ENCODE results near the gene TTLL12. TPM values are rescaled to one million over a fixed set of nuclear protein-coding genes. Genes with fewer than 3 reads are reported as not detected.

TTLL12 gene
- total and polyA plus RNA-seq, 2 experiments from 2014 or later: 46.7 to 147 TPM

- Histone ChIP-seq H3K36me3 (ENCODE audit: insufficient read depth) (no peaks in the 10 kb centered on the region), H3F3A (replicated peaks; ENCODE audit: low read depth) (no peaks in the 10 kb centered on the region)
- ATAC-seq: peak; percentile 49
These were observed 33.9 kb upstream of the TTLL12 start for GRCh38 chr22:43220625-43221380.

DNA sequence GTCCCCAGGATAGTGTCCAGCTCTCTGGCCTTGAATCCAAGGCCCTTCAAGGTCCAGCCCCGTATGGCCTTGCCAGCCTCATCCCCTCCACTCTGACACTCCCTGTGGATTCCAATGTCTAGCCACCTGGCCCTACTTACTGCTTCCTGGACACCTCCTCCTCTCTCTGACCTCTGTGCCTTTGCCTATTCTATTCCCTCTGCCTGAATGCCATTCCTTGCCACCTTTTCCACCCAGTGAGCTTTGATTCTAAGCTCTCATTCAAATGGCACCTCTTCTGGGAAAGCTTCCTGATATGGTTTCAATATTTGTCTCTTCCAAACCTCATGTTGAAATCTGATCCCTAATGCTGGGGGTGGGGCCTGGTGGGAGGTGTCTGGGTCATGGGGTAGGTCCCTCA is 31.9 kb upstream of the TTLL12 start:
- H3K27ac Mint-ChIP-seq: no peak overlapping the region
- no peak overlapping the region for H3K27ac ChIP-seq (ENCODE audit: low read depth)
- no peaks in the 10 kb centered on the region for H3K36me3 ChIP-seq (ENCODE audit: insufficient read depth)
- no peaks in the 10 kb centered on the region for H4K20me1 ChIP-seq (replicated peaks; ENCODE audit: insufficient read depth)
- DNase-seq (ENCODE audit: low spot score) (no peak), ATAC-seq (no peak)
- no peaks in the 10 kb centered on the region for H3K27me3 ChIP-seq (ENCODE audit: insufficient read depth)
- H3K4me3 Mint-ChIP-seq: no peak overlapping the region; the same call in 2 of the 3 replicates
- H3F3A ChIP-seq (replicated peaks; ENCODE audit: low read depth): no peaks in the 10 kb centered on the region
- H3K27me3 Mint-ChIP-seq (ENCODE audit: insufficient read depth, low read depth, poor library complexity): peaks cover 18% of the 10 kb centered on the region
- H3K4me3 ChIP-seq: no peak overlapping the region
- H3K4me1 ChIP-seq (ENCODE audit: insufficient read depth): no peaks in the 10 kb centered on the region
- no peaks in the 10 kb centered on the region; the same call in 1 of the 3 replicates for H3K36me3 Mint-ChIP-seq (ENCODE audit: low read depth)
- H2AFZ ChIP-seq: no peak overlapping the region
- no peaks in the 10 kb centered on the region for H3K79me2 ChIP-seq (replicated peaks; ENCODE audit: insufficient read depth)
- H3K9me2 ChIP-seq (ENCODE audit: insufficient read depth): no peaks in the 10 kb centered on the region
- no peak overlapping the region for H3K4me2 ChIP-seq
- no peaks in the 10 kb centered on the region; the same call in 2 of the 3 replicates for H3K9me3 Mint-ChIP-seq
- H3K4me1 Mint-ChIP-seq: peaks cover 26% of the 10 kb centered on the region
- TF ChIP-seq POLR2AphosphoS5 (IDR thresholded peaks at IDR 0.05; ENCODE audit: low read depth): no peak
- TF ChIP-seq REST (IDR thresholded peaks at IDR 0.05; ENCODE audit: unreplicated experiment): no peak
- TF ChIP-seq ZNF462 (CRISPR knock-in tag; IDR thresholded peaks at IDR 0.05): no peak
- TF ChIP-seq EZH2phosphoT487 (IDR thresholded peaks at IDR 0.05; ENCODE audit: unreplicated experiment): no peak
- no peak for TF ChIP-seq ZNF331 (CRISPR knock-in tag; IDR thresholded peaks at IDR 0.05; ENCODE audit: low read depth)

More at GRCh38 chr22:43220625-43221380, 33.9 kb upstream of the TTLL12 start:
- Histone ChIP-seq H2AFZ (no peak overlapping the region), H3K27ac (ENCODE audit: low read depth) (no peak overlapping the region), H3K4me2 (no peak overlapping the region), H3K9me2 (ENCODE audit: insufficient read depth) (no peaks in the 10 kb centered on the region), H4K20me1 (replicated peaks; ENCODE audit: insufficient read depth) (no peaks in the 10 kb centered on the region), H3K79me2 (replicated peaks; ENCODE audit: insufficient read depth) (no peaks in the 10 kb centered on the region), H3K4me1 (ENCODE audit: insufficient read depth) (peaks cover 2% of the 10 kb centered on the region; the same call in 1 of the 2 replicates), H3K27me3 (ENCODE audit: insufficient read depth) (no peaks in the 10 kb centered on the region), H3K4me3 (no peak overlapping the region)
- Mint-ChIP-seq H3K27me3 (ENCODE audit: insufficient read depth, low read depth, poor library complexity) (peaks cover 18% of the 10 kb centered on the region), H3K9me3 (no peaks in the 10 kb centered on the region; the same call in 2 of the 3 replicates), H3K27ac (no peak overlapping the region), H3K4me1 (peaks cover 32% of the 10 kb centered on the region), H3K36me3 (ENCODE audit: low read depth) (no peaks in the 10 kb centered on the region; the same call in 1 of the 3 replicates), H3K4me3 (no peak overlapping the region)
- TF ChIP-seq, protein P1, sequence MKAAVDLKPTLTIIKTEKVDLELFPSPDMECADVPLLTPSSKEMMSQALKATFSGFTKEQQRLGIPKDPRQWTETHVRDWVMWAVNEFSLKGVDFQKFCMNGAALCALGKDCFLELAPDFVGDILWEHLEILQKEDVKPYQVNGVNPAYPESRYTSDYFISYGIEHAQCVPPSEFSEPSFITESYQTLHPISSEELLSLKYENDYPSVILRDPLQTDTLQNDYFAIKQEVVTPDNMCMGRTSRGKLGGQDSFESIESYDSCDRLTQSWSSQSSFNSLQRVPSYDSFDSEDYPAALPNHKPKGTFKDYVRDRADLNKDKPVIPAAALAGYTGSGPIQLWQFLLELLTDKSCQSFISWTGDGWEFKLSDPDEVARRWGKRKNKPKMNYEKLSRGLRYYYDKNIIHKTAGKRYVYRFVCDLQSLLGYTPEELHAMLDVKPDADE (IDR thresholded peaks at IDR 0.05): no peak
- TF ChIP-seq CREB1 (CRISPR knock-in tag; IDR thresholded peaks at IDR 0.05; ENCODE audit: low read depth) (no peak), NANOG (IDR thresholded peaks at IDR 0.05; ENCODE audit: borderline replicate concordance) (no peak)
- no peak for DNase-seq (ENCODE audit: low spot score)

Data from GM23338 (cell line).